HepG2 (cell line): ENCODE results near the gene DNMT3B. TPM values are rescaled to one million over a fixed set of nuclear protein-coding genes. Genes with fewer than 3 reads are reported as not detected.

Source experiments
- CENPT ChIP-seq: sonication (generic); formaldehyde crosslinking; IDR thresholded peaks from 2 replicates; pipeline ENCODE4 v1.8.0; 2022; ENCODE audit warnings: low read depth, mild to moderate bottlenecking, moderate library complexity, missing genetic modification reagents
- FOSL1 ChIP-seq: sonication (generic); formaldehyde crosslinking; IDR thresholded peaks from 2 replicates; pipeline ENCODE4 v1.9.0; 2021; ENCODE audit warnings: missing genetic modification reagents, borderline replicate concordance
- MED1 ChIP-seq: sonication (generic); formaldehyde crosslinking; IDR thresholded peaks from 2 replicates; pipeline ENCODE4 v1.4.0; 2020; ENCODE audit warnings: missing genetic modification reagents
- NKX3-1 ChIP-seq: sonication (generic); formaldehyde crosslinking; IDR thresholded peaks from 2 replicates; pipeline ENCODE4 v1.5.0; 2020; ENCODE audit warnings: missing genetic modification reagents
- NR2F1 ChIP-seq, 2 experiments: fragments of 450-650 bp in 1 of 2; formaldehyde crosslinking in 1 of 2; IDR thresholded peaks; 2 replicates each; pipeline versions ENCODE4 v1.5.0 to v1.6.1; 2016 to 2020; ENCODE audit warnings: mild to moderate bottlenecking in 1 of 2, missing compliant biosample characterization in 1 of 2, missing genetic modification reagents in 1 of 2, moderate library complexity in 1 of 2
- NR2F2 ChIP-seq: IDR thresholded peaks from 2 replicates; pipeline ENCODE4 v1.6.1; 2012; ENCODE audit warnings: low read depth, inconsistent platforms, borderline replicate concordance
- PCBP2 ChIP-seq: fragments of 200-400 bp; formaldehyde crosslinking; optimal IDR thresholded peaks from 2 replicates; pipeline ENCODE3; 2018; ENCODE audit warnings: low read length, low read depth; ENCODE audit not compliant: poor library complexity, severe bottlenecking
- RBAK ChIP-seq: sonication (generic); formaldehyde crosslinking; IDR thresholded peaks from 2 replicates; pipeline ENCODE4 v1.5.1; 2020; ENCODE audit warnings: mild to moderate bottlenecking, missing genetic modification reagents
- SIN3A ChIP-seq: IDR thresholded peaks from 2 replicates; pipeline ENCODE4 v1.6.1; 2011; ENCODE audit warnings: low read depth, mild to moderate bottlenecking, control low read depth, low read length, borderline replicate concordance
- SKI ChIP-seq: fragments of 450-650 bp; IDR thresholded peaks from one replicate; pipeline ENCODE4 v1.6.1; 2018; ENCODE audit warnings: mild to moderate bottlenecking; ENCODE audit not compliant: partially characterized antibody
- TBL1XR1 ChIP-seq: fragments of 150-350 bp; IDR thresholded peaks from 2 replicates; pipeline ENCODE4 v1.6.1; 2014; ENCODE audit warnings: borderline replicate concordance, low read length; ENCODE audit not compliant: partially characterized antibody
- ZBTB14 ChIP-seq: sonication (generic); formaldehyde crosslinking; IDR thresholded peaks from 2 replicates; pipeline ENCODE4 v1.4.0; 2020; ENCODE audit warnings: missing genetic modification reagents
- ZBTB7A ChIP-seq: sonication (generic); formaldehyde crosslinking; IDR thresholded peaks from 2 replicates; pipeline ENCODE4 v1.8.0; 2022; ENCODE audit warnings: mild to moderate bottlenecking, missing genetic modification reagents
- ZNF124 ChIP-seq: sonication (generic); formaldehyde crosslinking; IDR thresholded peaks from 2 replicates; pipeline ENCODE4 v1.4.0; 2020; ENCODE audit warnings: missing genetic modification reagents
- ZNF513 ChIP-seq: sonication (generic); formaldehyde crosslinking; conservative IDR thresholded peaks from 2 replicates; pipeline ENCODE4 v1.5.0; 2020; ENCODE audit warnings: missing genetic modification reagents
- ZNF687 ChIP-seq: sonication (generic); formaldehyde crosslinking; IDR thresholded peaks from 2 replicates; pipeline ENCODE4 v1.5.1; 2020; ENCODE audit warnings: mild to moderate bottlenecking, missing genetic modification reagents, moderate library complexity
- polyA plus RNA-seq, 8 experiments: library from polyadenylated mRNA; depleted of rRNA in 3 of 8; stranded (reverse) in 7 of 8; unstranded in 1 of 8; fragments of >200 nt; fragmentation: Illumina TruSeq in 4 of 8; extraction: Trizol in 4 of 8; gene quantifications; 2 replicates each; pipeline versions ENCODE4 v1.2.1 to v1.2.3, GENCODE V29; 2011 to 2016; ENCODE audit warnings: low read depth in 4 of 8, missing spikeins in 1 of 8, mixed read lengths in 1 of 8; ENCODE audit not compliant: insufficient read depth in 1 of 8
- total RNA-seq, 5 experiments: library from RNA; depleted of rRNA; stranded (reverse); fragments of >200 nt; fragmentation: Illumina TruSeq; extraction: Trizol; gene quantifications; 2 replicates each; pipeline ENCODE4 v1.2.3, GENCODE V29; 2016; ENCODE audit warnings: low read depth in 1 of 5
- TF ChIP-seq, protein P1 (sequence below): sonication (generic); formaldehyde crosslinking; IDR thresholded peaks from 2 replicates; pipeline ENCODE4 v1.5.0; 2020; ENCODE audit warnings: missing genetic modification reagents

DNMT3B gene
- total and polyA plus RNA-seq, 2 of the 13 experiments (the other 11 are each of a cell fraction or from before 2014, with no cell fraction given): 3.8 to 13.9 TPM

GRCh38 chr20:32761831-32762753 is at the start of gene DNMT3B (continued):
- no peak for TF ChIP-seq ZNF124 (CRISPR knock-in tag)
- TF ChIP-seq FOSL1: no peak
- TF ChIP-seq RBAK: no peak
- no peak for TF ChIP-seq PCBP2
- peak; percentile 86; the same call in 1 of the 2 replicates for TF ChIP-seq SIN3A
- TF ChIP-seq TBL1XR1: no peak
- TF ChIP-seq NKX3-1: no peak
- no peak for TF ChIP-seq NR2F1 (CRISPR knock-in tag; IDR thresholded peaks at IDR 0.05)
- no peak; the same call in 1 of the 2 replicates for TF ChIP-seq MED1
- TF ChIP-seq ZNF513: no peak; the same call in 1 of the 2 replicates
- 0 out of 2 replicates have a peak, but pooled peaks have one; percentile 14 for TF ChIP-seq ZBTB7A (CRISPR knock-in tag)
- TF ChIP-seq, protein P1, sequence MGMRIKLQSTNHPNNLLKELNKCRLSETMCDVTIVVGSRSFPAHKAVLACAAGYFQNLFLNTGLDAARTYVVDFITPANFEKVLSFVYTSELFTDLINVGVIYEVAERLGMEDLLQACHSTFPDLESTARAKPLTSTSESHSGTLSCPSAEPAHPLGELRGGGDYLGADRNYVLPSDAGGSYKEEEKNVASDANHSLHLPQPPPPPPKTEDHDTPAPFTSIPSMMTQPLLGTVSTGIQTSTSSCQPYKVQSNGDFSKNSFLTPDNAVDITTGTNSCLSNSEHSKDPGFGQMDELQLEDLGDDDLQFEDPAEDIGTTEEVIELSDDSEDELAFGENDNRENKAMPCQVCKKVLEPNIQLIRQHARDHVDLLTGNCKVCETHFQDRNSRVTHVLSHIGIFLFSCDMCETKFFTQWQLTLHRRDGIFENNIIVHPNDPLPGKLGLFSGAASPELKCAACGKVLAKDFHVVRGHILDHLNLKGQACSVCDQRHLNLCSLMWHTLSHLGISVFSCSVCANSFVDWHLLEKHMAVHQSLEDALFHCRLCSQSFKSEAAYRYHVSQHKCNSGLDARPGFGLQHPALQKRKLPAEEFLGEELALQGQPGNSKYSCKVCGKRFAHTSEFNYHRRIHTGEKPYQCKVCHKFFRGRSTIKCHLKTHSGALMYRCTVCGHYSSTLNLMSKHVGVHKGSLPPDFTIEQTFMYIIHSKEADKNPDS (CRISPR knock-in tag): 0 out of 2 replicates have a peak, but pooled peaks have one; percentile 13
- no peak for TF ChIP-seq ZBTB14 (CRISPR knock-in tag)
- no peak for TF ChIP-seq CENPT (CRISPR knock-in tag)
- peak; percentile 50 for TF ChIP-seq ZNF687 (CRISPR knock-in tag)
- TF ChIP-seq SKI: peak; percentile 77
- peak; percentile 19; the same call in 1 of the 2 replicates for TF ChIP-seq NR2F2
